HEK293 (cell line): ENCODE results near the gene PRKG2.
A peak's percentile ranks its signal among the peaks of the same experiment; 100 is the strongest.

Experiments used
- CTCF ChIA-PET: fragments of 350-600 bp; formaldehyde crosslinking; extraction: SDS; loops from one replicate; lab custom pipeline; 2021; ENCODE audit warnings: antibody characterized with exemption; lab: Yijun Ruan, JAX
- POLR2A ChIA-PET: fragments of 300-600 bp; formaldehyde crosslinking; extraction: SDS; loops from one replicate; lab custom pipeline; 2020; ENCODE audit warnings: antibody characterized with exemption, inconsistent platforms; lab: Yijun Ruan, JAX
- H3K27ac ChIP-seq: fragments of 200-500 bp; sonication (Bioruptor generic); 2 replicates; pipeline ENCODE4 v1.5.1; 2014; ENCODE audit warnings: low read depth, low read length, control low read depth, inconsistent platforms; ENCODE audit errors: extremely low read depth
- H3K36me3 ChIP-seq, 2 experiments: fragments of 200-500 bp in 1 of 2; sonication (Bioruptor generic) in 1 of 2; 1 replicate in 1 of 2; 2 replicates in 1 of 2; pipeline ENCODE4 v1.5.1; 2014 to 2017; ENCODE audit warnings: inconsistent platforms in 2 of 2, low read length in 2 of 2; ENCODE audit not compliant: control insufficient read depth in 2 of 2, insufficient read depth in 1 of 2
- H3K4me1 ChIP-seq: fragments of 200-500 bp; sonication (Bioruptor generic); 2 replicates; pipeline ENCODE4 v1.5.1; 2014; ENCODE audit warnings: mild to moderate bottlenecking, low read length, inconsistent platforms; ENCODE audit not compliant: control insufficient read depth, insufficient read depth
- H3K4me3 ChIP-seq: 2 replicates; pipeline ENCODE4 v1.5.1; 2011; ENCODE audit warnings: low read depth, mild to moderate bottlenecking, control low read depth, low read length, moderate library complexity
- H3K9me3 ChIP-seq: fragments of 200-500 bp; sonication (Bioruptor generic); 2 replicates; pipeline ENCODE4 v1.5.1; 2014; ENCODE audit warnings: low read depth, low read length, inconsistent platforms; ENCODE audit not compliant: control insufficient read depth, insufficient read depth
- KLF9 ChIP-seq: fragments of 450-650 bp; formaldehyde crosslinking; IDR thresholded peaks from 2 replicates; pipeline ENCODE4 v1.5.1; 2016; ENCODE audit warnings: missing biosample characterization, missing genetic modification characterization, low read depth
- REPIN1 ChIP-seq: fragments of 450-650 bp; formaldehyde crosslinking; IDR thresholded peaks from 2 replicates; pipeline ENCODE4 v1.5.1; 2017; ENCODE audit warnings: missing biosample characterization, missing genetic modification characterization, low read depth
- SCRT1 ChIP-seq: fragments of 450-650 bp; formaldehyde crosslinking; IDR thresholded peaks from 2 replicates; pipeline ENCODE4 v1.5.1; 2016; ENCODE audit warnings: missing biosample characterization, missing genetic modification characterization, borderline replicate concordance
- SCRT2 ChIP-seq: fragments of 450-650 bp; formaldehyde crosslinking; IDR thresholded peaks from 2 replicates; pipeline ENCODE4 v1.5.1; 2016; ENCODE audit warnings: missing biosample characterization, missing genetic modification characterization
- ZNF223 ChIP-seq: fragments of 450-650 bp; formaldehyde crosslinking; IDR thresholded peaks from 2 replicates; pipeline ENCODE4 v1.5.1; 2016; ENCODE audit warnings: missing biosample characterization, missing genetic modification characterization
- ZNF394 ChIP-seq: fragments of 450-650 bp; formaldehyde crosslinking; IDR thresholded peaks from 2 replicates; pipeline ENCODE4 v1.5.1; 2016; ENCODE audit warnings: missing biosample characterization, missing genetic modification characterization, mild to moderate bottlenecking, moderate library complexity, borderline replicate concordance
- ZNF530 ChIP-seq: fragments of 450-650 bp; formaldehyde crosslinking; IDR thresholded peaks from 2 replicates; pipeline ENCODE4 v1.5.1; 2016; ENCODE audit warnings: low read depth, missing biosample characterization, missing genetic modification characterization
- ZNF654 ChIP-seq: fragments of 450-650 bp; formaldehyde crosslinking; IDR thresholded peaks from 2 replicates; pipeline ENCODE4 v1.5.1; 2016; ENCODE audit warnings: low read depth, missing biosample characterization, missing genetic modification characterization
- ZNF777 ChIP-seq: fragments of 450-650 bp; formaldehyde crosslinking; IDR thresholded peaks from 2 replicates; pipeline ENCODE4 v1.5.1; 2017; ENCODE audit warnings: missing biosample characterization, missing genetic modification characterization, borderline replicate concordance
- TF ChIP-seq, protein P1 (sequence below): fragments of 450-650 bp; formaldehyde crosslinking; conservative IDR thresholded peaks from 2 replicates; pipeline ENCODE4 v1.5.1; 2016; ENCODE audit warnings: low read depth, missing biosample characterization, missing genetic modification characterization
- TF ChIP-seq, protein P2 (sequence below): fragments of 450-650 bp; formaldehyde crosslinking; IDR thresholded peaks from 2 replicates; pipeline ENCODE4 v1.5.1; 2016; ENCODE audit warnings: missing biosample characterization, missing genetic modification characterization

The PRKG2 gene

DNA sequence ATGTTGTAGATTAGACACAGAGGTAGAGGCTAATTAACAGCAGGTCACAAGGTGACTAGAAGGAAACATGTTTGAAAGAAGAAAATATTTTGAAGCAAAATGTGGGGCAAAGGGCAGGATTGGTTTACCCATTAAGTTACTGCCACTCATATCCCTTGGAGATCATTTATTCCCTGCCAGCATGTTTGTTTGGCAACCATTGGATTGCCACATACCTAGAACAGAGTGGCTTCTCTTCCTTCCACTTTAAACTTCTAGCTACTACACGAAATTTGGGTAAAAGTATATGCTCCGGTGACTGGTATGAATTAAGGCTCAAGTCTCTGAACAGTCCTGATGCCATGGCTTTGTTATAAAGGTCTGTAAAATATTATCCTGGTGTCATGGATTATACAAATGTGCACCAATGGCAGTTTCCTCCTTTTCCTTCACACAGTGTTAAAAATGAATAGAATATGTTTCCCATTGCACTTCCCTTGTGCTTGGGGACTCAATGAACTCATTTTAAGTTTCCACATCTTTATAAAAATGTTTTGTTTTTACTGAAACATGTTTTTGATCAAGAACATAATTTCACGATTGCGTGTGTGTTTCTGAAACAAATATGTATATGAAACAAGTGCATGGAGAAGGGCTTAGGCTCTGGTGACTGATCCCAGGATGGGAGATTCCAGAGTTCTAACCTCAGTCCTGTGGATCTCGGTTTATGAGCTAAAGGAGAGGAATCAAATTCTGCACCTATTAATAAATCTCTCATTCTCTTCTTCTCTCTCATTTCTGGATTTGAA, 172.2 kb downstream of the PRKG2 start (continued):
- TF ChIP-seq REPIN1 (no peak), ZNF530 (tag by site-specific recombination) (no peak)

DNA sequence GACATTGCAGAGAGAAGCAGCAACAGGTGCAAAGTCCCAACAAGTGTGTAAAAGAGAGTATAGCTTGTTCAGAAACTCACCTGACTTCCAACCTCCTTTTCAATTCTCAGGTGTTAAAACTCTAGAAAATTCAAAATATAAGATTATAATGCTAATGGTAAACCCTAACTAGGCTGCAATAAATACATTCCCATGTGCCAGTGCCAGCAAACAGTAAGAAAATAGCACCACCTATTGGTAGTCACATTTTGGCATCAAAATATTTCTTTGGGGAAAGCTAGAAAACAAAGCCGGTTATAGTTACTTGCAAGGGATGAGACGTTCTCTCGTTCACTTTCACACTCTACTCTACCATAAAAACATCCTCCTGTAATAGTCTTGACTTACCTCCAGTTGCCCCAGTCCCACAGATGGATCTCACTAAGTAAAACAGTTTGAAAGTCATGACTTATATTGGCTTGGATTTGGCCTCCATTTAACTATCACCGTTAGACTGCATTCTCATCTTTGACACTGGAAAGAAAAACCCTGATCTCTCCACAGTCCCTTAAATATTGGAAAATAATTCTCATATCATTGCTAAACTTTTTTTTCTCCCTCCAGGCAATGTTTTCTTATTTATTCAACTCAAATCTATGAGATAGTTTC, 174.9 kb downstream of the PRKG2 start:
- H3K9me3 ChIP-seq = no peaks in the 10 kb centered on the region
- no peak overlapping the region for H3K27ac ChIP-seq
- POLR2A ChIA-PET = no interaction called here
- no peaks in the 10 kb centered on the region for H3K36me3 ChIP-seq
- peak; percentile 70 for TF ChIP-seq ZNF654 (tag by site-specific recombination)
- TF ChIP-seq, protein P1, sequence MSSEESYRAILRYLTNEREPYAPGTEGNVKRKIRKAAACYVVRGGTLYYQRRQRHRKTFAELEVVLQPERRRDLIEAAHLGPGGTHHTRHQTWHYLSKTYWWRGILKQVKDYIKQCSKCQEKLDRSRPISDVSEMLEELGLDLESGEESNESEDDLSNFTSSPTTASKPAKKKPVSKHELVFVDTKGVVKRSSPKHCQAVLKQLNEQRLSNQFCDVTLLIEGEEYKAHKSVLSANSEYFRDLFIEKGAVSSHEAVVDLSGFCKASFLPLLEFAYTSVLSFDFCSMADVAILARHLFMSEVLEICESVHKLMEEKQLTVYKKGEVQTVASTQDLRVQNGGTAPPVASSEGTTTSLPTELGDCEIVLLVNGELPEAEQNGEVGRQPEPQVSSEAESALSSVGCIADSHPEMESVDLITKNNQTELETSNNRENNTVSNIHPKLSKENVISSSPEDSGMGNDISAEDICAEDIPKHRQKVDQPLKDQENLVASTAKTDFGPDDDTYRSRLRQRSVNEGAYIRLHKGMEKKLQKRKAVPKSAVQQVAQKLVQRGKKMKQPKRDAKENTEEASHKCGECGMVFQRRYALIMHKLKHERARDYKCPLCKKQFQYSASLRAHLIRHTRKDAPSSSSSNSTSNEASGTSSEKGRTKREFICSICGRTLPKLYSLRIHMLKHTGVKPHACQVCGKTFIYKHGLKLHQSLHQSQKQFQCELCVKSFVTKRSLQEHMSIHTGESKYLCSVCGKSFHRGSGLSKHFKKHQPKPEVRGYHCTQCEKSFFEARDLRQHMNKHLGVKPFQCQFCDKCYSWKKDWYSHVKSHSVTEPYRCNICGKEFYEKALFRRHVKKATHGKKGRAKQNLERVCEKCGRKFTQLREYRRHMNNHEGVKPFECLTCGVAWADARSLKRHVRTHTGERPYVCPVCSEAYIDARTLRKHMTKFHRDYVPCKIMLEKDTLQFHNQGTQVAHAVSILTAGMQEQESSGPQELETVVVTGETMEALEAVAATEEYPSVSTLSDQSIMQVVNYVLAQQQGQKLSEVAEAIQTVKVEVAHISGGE (tag by site-specific recombination) = no peak
- peak; percentile 96 for TF ChIP-seq SCRT2 (tag by site-specific recombination)
- no peak for TF ChIP-seq ZNF777 (tag by site-specific recombination)
- TF ChIP-seq, protein P2, sequence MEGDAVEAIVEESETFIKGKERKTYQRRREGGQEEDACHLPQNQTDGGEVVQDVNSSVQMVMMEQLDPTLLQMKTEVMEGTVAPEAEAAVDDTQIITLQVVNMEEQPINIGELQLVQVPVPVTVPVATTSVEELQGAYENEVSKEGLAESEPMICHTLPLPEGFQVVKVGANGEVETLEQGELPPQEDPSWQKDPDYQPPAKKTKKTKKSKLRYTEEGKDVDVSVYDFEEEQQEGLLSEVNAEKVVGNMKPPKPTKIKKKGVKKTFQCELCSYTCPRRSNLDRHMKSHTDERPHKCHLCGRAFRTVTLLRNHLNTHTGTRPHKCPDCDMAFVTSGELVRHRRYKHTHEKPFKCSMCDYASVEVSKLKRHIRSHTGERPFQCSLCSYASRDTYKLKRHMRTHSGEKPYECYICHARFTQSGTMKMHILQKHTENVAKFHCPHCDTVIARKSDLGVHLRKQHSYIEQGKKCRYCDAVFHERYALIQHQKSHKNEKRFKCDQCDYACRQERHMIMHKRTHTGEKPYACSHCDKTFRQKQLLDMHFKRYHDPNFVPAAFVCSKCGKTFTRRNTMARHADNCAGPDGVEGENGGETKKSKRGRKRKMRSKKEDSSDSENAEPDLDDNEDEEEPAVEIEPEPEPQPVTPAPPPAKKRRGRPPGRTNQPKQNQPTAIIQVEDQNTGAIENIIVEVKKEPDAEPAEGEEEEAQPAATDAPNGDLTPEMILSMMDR = 0 out of 2 replicates have a peak, but pooled peaks have one; percentile 23
- no peak for TF ChIP-seq KLF9 (tag by site-specific recombination)
- TF ChIP-seq SCRT1 (tag by site-specific recombination) = peak; percentile 90
- TF ChIP-seq, all 188 proteins: peak for 4
- no peak overlapping the region for H3K4me3 ChIP-seq
- no peaks in the 10 kb centered on the region; the same call in 1 of the 2 replicates for H3K4me1 ChIP-seq
- CTCF ChIA-PET = interaction anchor here (0.6 to 2.4 kb wide), 27 partner anchors 9 to 1160 kb away, joined by 3 to 15 read pairs (median 3); partner anchors contain the start of gene BMP3

DNA sequence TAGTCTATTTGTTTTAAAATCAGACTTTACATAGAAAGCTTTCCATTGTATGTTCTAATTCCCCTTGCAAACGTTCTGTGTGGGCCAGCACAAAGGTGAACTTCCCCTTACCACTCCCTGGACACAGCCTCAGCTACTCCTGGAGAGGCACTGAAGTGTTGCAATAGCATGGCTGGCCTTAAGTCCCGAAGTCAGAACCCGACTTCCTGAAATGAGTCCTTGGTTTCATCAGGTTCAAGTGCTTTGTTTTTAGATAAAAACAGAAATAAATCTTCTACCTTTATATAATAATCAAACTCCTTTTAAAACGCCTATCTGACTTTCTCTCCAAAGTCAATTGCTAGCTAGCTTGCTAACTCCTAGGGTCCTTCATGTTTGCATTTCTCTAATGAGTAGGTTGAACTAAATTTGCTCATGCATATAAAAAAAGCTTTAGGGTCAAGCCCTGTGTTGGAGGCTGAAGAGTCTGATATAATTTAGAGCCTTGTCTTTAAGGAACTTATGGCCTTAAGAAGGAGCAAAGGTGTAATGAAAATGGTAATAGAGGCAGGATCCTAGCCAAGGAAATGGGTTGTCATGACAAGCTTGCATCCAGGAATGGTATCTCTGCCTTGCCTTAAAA, 175.6 kb downstream of the PRKG2 start:
- CTCF ChIA-PET = interaction anchor here (0.6 to 2.4 kb wide), 22 partner anchors 9 to 1161 kb away, joined by 3 to 15 read pairs (median 3); partner anchors contain the start of gene BMP3
- Histone ChIP-seq H3K27ac (no peak overlapping the region), H3K4me3 (no peak overlapping the region), H3K9me3 (no peaks in the 10 kb centered on the region), H3K36me3 (no peaks in the 10 kb centered on the region), H3K4me1 (peaks cover under 1% of the 10 kb centered on the region; the same call in 1 of the 2 replicates)
- POLR2A ChIA-PET = no interaction called here
- peak; percentile 72; the same call in 1 of the 2 replicates for TF ChIP-seq ZNF394 (tag by site-specific recombination)
- no peak for TF ChIP-seq ZNF223 (tag by site-specific recombination)
